K562 (cell line): Measurements from ENCODE around the gene PRAME. TPM values are rescaled to one million over a fixed set of nuclear protein-coding genes. Genes with fewer than 3 reads are reported as not detected.

Source experiments
- ATF1 ChIP-seq, 2 experiments: fragments of 450-650 bp in 1 of 2; IDR thresholded peaks; 2 replicates each; pipeline ENCODE4 v1.6.1; 2016; ENCODE audit warnings: missing compliant biosample characterization in 1 of 2, missing genetic modification characterization in 1 of 2
- HNRNPUL1 ChIP-seq: fragments of 200-400 bp; formaldehyde crosslinking; IDR thresholded peaks from 2 replicates; pipeline ENCODE4 v1.6.1; 2017; ENCODE audit warnings: low read length
- POLR2AphosphoS5 ChIP-seq: IDR thresholded peaks from 2 replicates; pipeline ENCODE4 v1.6.1; 2011; ENCODE audit warnings: mild to moderate bottlenecking, low read depth, low read length, moderate library complexity; ENCODE audit not compliant: control insufficient read depth, insufficient read depth
- PTBP1 ChIP-seq: fragments of 200-400 bp; formaldehyde crosslinking; IDR thresholded peaks from 2 replicates; pipeline ENCODE4 v1.6.1; 2017; ENCODE audit warnings: low read depth, low read length
- PURB ChIP-seq: sonication (generic); formaldehyde crosslinking; IDR thresholded peaks from 2 replicates; pipeline ENCODE4 v1.9.0; 2021; ENCODE audit warnings: low read depth, mild to moderate bottlenecking, missing genetic modification reagents
- ZBTB1 ChIP-seq: sonication (generic); formaldehyde crosslinking; IDR thresholded peaks from 2 replicates; pipeline ENCODE4 v1.8.1; 2023; ENCODE audit warnings: missing genetic modification reagents, low read depth, mild to moderate bottlenecking, borderline replicate concordance
- ZNF217 ChIP-seq: sonication (generic); formaldehyde crosslinking; IDR thresholded peaks from 2 replicates; pipeline ENCODE4 v1.8.0; 2022; ENCODE audit warnings: mild to moderate bottlenecking, missing genetic modification reagents
- ZNF584 ChIP-seq: fragments of 200-800 bp; sonication (Bioruptor generic); IDR thresholded peaks from 2 replicates; pipeline ENCODE4 v1.6.1; 2016; ENCODE audit warnings: low read depth, mild to moderate bottlenecking, missing genetic modification characterization, missing compliant biosample characterization
- ZNF764 ChIP-seq: fragments of 250-450 bp; sonication (Bioruptor Pico); IDR thresholded peaks from 2 replicates; pipeline ENCODE4 v1.4.0; 2020; ENCODE audit warnings: low read depth, mild to moderate bottlenecking, moderate library complexity
- polyA plus RNA-seq, 8 experiments: library from polyadenylated mRNA; depleted of rRNA in 4 of 8; stranded (reverse) in 5 of 8; unstranded in 3 of 8; fragments of >200 nt; fragmentation: Nextera tagmentation in 2 of 8; fragmentation: Illumina TruSeq in 1 of 8; extraction: Ambion mirVana in 2 of 8; extraction: Trizol in 1 of 8; gene quantifications; 2 replicates each; pipeline versions ENCODE4 v1.2.1 to v1.2.3, GENCODE V29; 2011 to 2014; ENCODE audit warnings: inconsistent platforms in 1 of 8, missing spikeins in 1 of 8
- total RNA-seq, 7 experiments: library from RNA; depleted of rRNA in 6 of 7; stranded (reverse); fragments of >200 nt in 6 of 7; fragmentation: Illumina TruSeq in 2 of 7; extraction: Trizol in 2 of 7; gene quantifications; 2 replicates each; pipeline versions ENCODE4 v1.2.1 to v1.2.3, GENCODE V29; 2011 to 2021; ENCODE audit warnings: low replicate concordance in 1 of 7
- TF ChIP-seq, protein P1 (sequence below): sonication (generic); formaldehyde crosslinking; IDR thresholded peaks from 2 replicates; pipeline ENCODE4 v1.4.0; 2020; ENCODE audit warnings: mild to moderate bottlenecking, missing genetic modification reagents
- TF ChIP-seq, protein P2 (sequence below): fragments of 250-450 bp; sonication (Bioruptor Pico); IDR thresholded peaks from 2 replicates; pipeline ENCODE4 v1.4.0; 2020; ENCODE audit warnings: mild to moderate bottlenecking, moderate library complexity, borderline replicate concordance
- TF ChIP-seq, protein P3 (sequence below): sonication (generic); formaldehyde crosslinking; IDR thresholded peaks from 2 replicates; pipeline ENCODE4 v1.5.0; 2020; ENCODE audit warnings: missing genetic modification reagents
- TF ChIP-seq, protein P4 (sequence below): fragments of 450-650 bp; formaldehyde crosslinking; IDR thresholded peaks from 2 replicates; pipeline ENCODE4 v1.4.0; 2020; ENCODE audit warnings: mild to moderate bottlenecking, mixed read lengths
- TF ChIP-seq, protein P5 (sequence below): fragments of 450-650 bp; IDR thresholded peaks from 2 replicates; pipeline ENCODE4 v1.6.1; 2017; ENCODE audit warnings: antibody characterized with exemption
- TF ChIP-seq, protein P6 (sequence below), 3 experiments: IDR thresholded peaks in 2 of 3; conservative IDR thresholded peaks in 1 of 3; 2 replicates each; pipeline ENCODE4 v1.5.1; 2011 to 2012; ENCODE audit warnings: low read length in 3 of 3, mild to moderate bottlenecking in 3 of 3, control low read depth in 2 of 3, improper control_type of control experiment in 1 of 3, inconsistent platforms in 1 of 3, low read depth in 1 of 3, mixed read lengths in 1 of 3, moderate library complexity in 1 of 3; ENCODE audit not compliant: insufficient read depth in 2 of 3

Gene PRAME
- total and polyA plus RNA-seq, 9 of the 15 experiments (the other 6 are each of a cell fraction or from before 2014, with no cell fraction given): 662 to 2,141 (median 1,142) TPM

DNA sequence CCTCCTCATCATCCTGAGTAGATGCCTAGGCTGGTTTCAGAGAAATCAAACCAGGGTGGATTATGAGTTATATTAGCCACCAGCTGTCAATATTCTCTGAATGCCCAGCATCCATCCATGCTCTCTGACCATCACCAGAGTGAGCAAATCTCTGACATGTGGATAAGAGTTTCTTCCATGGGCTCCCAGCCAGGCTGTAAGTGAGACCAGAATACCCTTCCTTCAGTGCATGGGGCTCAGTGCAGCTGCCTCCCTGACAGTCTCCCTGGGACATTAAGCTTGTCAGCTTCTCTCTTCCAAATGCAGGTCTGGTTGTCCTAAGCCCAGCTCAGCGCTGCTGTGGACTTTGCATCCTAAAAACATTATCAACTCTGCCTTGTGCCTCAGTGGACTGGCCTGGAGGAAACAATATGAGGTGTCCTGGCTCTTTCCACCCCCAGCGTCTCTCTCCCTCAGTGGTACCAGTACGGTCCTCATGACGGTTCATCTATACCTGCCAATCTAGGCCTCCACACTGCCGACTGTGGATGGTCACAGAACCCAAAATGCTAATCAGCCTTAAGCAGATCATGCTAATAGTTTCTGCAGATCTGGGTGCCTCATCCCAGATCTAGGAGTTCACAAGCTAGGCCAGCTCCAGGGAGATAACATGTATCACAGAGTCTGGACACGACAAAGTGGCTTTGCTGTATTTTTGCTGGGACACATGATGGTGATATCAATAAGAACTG is 41.6 kb upstream of the PRAME start (continued):
- TF ChIP-seq, protein P1, sequence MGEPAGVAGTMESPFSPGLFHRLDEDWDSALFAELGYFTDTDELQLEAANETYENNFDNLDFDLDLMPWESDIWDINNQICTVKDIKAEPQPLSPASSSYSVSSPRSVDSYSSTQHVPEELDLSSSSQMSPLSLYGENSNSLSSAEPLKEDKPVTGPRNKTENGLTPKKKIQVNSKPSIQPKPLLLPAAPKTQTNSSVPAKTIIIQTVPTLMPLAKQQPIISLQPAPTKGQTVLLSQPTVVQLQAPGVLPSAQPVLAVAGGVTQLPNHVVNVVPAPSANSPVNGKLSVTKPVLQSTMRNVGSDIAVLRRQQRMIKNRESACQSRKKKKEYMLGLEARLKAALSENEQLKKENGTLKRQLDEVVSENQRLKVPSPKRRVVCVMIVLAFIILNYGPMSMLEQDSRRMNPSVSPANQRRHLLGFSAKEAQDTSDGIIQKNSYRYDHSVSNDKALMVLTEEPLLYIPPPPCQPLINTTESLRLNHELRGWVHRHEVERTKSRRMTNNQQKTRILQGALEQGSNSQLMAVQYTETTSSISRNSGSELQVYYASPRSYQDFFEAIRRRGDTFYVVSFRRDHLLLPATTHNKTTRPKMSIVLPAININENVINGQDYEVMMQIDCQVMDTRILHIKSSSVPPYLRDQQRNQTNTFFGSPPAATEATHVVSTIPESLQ (CRISPR knock-in tag): no peak
- no peak for TF ChIP-seq ZNF584 (CRISPR knock-in tag)
- TF ChIP-seq PTBP1: no peak
- TF ChIP-seq, protein P2, sequence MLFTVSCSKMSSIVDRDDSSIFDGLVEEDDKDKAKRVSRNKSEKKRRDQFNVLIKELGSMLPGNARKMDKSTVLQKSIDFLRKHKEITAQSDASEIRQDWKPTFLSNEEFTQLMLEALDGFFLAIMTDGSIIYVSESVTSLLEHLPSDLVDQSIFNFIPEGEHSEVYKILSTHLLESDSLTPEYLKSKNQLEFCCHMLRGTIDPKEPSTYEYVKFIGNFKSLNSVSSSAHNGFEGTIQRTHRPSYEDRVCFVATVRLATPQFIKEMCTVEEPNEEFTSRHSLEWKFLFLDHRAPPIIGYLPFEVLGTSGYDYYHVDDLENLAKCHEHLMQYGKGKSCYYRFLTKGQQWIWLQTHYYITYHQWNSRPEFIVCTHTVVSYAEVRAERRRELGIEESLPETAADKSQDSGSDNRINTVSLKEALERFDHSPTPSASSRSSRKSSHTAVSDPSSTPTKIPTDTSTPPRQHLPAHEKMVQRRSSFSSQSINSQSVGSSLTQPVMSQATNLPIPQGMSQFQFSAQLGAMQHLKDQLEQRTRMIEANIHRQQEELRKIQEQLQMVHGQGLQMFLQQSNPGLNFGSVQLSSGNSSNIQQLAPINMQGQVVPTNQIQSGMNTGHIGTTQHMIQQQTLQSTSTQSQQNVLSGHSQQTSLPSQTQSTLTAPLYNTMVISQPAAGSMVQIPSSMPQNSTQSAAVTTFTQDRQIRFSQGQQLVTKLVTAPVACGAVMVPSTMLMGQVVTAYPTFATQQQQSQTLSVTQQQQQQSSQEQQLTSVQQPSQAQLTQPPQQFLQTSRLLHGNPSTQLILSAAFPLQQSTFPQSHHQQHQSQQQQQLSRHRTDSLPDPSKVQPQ (CRISPR knock-in tag): no peak
- TF ChIP-seq, protein P3, sequence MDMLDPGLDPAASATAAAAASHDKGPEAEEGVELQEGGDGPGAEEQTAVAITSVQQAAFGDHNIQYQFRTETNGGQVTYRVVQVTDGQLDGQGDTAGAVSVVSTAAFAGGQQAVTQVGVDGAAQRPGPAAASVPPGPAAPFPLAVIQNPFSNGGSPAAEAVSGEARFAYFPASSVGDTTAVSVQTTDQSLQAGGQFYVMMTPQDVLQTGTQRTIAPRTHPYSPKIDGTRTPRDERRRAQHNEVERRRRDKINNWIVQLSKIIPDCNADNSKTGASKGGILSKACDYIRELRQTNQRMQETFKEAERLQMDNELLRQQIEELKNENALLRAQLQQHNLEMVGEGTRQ (CRISPR knock-in tag): peak; percentile 28; the same call in 1 of the 2 replicates
- TF ChIP-seq ZBTB1 (CRISPR knock-in tag): no peak
- no peak for TF ChIP-seq HNRNPUL1
- no peak for TF ChIP-seq ZNF764
- TF ChIP-seq, protein P4, sequence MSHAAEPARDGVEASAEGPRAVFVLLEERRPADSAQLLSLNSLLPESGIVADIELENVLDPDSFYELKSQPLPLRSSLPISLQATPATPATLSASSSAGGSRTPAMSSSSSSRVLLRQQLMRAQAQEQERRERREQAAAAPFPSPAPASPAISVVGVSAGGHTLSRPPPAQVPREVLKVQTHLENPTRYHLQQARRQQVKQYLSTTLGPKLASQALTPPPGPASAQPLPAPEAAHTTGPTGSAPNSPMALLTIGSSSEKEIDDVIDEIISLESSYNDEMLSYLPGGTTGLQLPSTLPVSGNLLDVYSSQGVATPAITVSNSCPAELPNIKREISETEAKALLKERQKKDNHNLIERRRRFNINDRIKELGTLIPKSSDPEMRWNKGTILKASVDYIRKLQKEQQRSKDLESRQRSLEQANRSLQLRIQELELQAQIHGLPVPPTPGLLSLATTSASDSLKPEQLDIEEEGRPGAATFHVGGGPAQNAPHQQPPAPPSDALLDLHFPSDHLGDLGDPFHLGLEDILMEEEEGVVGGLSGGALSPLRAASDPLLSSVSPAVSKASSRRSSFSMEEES (CRISPR knock-in tag): no peak
- TF ChIP-seq, protein P5, sequence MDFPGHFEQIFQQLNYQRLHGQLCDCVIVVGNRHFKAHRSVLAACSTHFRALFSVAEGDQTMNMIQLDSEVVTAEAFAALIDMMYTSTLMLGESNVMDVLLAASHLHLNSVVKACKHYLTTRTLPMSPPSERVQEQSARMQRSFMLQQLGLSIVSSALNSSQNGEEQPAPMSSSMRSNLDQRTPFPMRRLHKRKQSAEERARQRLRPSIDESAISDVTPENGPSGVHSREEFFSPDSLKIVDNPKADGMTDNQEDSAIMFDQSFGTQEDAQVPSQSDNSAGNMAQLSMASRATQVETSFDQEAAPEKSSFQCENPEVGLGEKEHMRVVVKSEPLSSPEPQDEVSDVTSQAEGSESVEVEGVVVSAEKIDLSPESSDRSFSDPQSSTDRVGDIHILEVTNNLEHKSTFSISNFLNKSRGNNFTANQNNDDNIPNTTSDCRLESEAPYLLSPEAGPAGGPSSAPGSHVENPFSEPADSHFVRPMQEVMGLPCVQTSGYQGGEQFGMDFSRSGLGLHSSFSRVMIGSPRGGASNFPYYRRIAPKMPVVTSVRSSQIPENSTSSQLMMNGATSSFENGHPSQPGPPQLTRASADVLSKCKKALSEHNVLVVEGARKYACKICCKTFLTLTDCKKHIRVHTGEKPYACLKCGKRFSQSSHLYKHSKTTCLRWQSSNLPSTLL: no peak
- no peak for TF ChIP-seq ATF1 (CRISPR knock-in tag; IDR thresholded peaks at IDR 0.05)
- TF ChIP-seq ATF1 (tag; IDR thresholded peaks at IDR 0.05): no peak
- TF ChIP-seq, protein P6, sequence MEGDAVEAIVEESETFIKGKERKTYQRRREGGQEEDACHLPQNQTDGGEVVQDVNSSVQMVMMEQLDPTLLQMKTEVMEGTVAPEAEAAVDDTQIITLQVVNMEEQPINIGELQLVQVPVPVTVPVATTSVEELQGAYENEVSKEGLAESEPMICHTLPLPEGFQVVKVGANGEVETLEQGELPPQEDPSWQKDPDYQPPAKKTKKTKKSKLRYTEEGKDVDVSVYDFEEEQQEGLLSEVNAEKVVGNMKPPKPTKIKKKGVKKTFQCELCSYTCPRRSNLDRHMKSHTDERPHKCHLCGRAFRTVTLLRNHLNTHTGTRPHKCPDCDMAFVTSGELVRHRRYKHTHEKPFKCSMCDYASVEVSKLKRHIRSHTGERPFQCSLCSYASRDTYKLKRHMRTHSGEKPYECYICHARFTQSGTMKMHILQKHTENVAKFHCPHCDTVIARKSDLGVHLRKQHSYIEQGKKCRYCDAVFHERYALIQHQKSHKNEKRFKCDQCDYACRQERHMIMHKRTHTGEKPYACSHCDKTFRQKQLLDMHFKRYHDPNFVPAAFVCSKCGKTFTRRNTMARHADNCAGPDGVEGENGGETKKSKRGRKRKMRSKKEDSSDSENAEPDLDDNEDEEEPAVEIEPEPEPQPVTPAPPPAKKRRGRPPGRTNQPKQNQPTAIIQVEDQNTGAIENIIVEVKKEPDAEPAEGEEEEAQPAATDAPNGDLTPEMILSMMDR (IDR thresholded peaks at IDR 0.05 in 2 of 3, conservative IDR thresholded peaks at IDR 0.05 in 1 of 3; ENCODE audit: insufficient read depth in 2 of 3, low read depth in 1 of 3, low read length in 3 of 3): no peak
- TF ChIP-seq PURB (CRISPR knock-in tag): no peak
- TF ChIP-seq POLR2AphosphoS5: no peak
- no peak for TF ChIP-seq ZNF217 (CRISPR knock-in tag)
